Astrocyte of the cerebellum (primary cell): ENCODE measurements around the gene DDIAS.
"Not testable (repeated sequence)": the region's sequence is repeated elsewhere in the genome, so short reads cannot be mapped to it uniquely, and the experiment has no call there.

ENCODE experiments used
- DNase-seq: peaks from one replicate; pipeline ENCODE4 v3.0.0-alpha.2; 2011; ENCODE audit warnings: low read depth
- H3K4me3 ChIP-seq: 2 replicates; pipeline ENCODE4 v1.5.1; 2011; ENCODE audit warnings: mild to moderate bottlenecking, low read depth, low read length, moderate library complexity
- in situ Hi-C: cut with HindIII; loops from 2 replicates; pipeline ENCODE4 v1.10.0; 2017; ENCODE audit warnings: low sequenced_read_pairs
- TF ChIP-seq, protein P1 (sequence below): IDR thresholded peaks from 2 replicates; pipeline ENCODE4 v1.5.1; 2012; ENCODE audit warnings: low read length, low read depth, moderate library complexity, mild to moderate bottlenecking; ENCODE audit errors: missing control alignments

DDIAS gene

DNA sequence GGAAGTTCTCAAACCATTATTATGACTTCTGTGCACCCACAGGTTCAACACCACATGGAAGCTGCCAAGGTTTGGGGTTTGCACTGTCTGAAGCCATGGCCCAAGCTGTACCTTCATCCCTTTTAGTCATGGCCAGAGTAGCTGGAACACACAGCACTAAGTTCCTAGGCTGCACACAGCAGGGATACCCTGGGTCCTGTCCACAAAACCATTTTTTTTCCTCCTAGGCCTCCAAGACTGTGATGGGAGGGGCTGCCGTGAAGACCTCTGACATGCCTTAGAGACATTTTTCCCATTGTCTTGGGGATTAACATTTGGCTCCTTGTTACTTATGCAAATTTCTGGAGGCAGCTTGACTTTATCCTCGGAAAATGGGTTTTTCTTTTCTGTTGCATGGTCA is 42.7 kb downstream of the DDIAS start:
- no peak for DNase-seq
- TF ChIP-seq, protein P1, sequence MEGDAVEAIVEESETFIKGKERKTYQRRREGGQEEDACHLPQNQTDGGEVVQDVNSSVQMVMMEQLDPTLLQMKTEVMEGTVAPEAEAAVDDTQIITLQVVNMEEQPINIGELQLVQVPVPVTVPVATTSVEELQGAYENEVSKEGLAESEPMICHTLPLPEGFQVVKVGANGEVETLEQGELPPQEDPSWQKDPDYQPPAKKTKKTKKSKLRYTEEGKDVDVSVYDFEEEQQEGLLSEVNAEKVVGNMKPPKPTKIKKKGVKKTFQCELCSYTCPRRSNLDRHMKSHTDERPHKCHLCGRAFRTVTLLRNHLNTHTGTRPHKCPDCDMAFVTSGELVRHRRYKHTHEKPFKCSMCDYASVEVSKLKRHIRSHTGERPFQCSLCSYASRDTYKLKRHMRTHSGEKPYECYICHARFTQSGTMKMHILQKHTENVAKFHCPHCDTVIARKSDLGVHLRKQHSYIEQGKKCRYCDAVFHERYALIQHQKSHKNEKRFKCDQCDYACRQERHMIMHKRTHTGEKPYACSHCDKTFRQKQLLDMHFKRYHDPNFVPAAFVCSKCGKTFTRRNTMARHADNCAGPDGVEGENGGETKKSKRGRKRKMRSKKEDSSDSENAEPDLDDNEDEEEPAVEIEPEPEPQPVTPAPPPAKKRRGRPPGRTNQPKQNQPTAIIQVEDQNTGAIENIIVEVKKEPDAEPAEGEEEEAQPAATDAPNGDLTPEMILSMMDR: no peak
- in situ Hi-C loops: no loop called here
- H3K4me3 ChIP-seq: no peak overlapping the region

DNA sequence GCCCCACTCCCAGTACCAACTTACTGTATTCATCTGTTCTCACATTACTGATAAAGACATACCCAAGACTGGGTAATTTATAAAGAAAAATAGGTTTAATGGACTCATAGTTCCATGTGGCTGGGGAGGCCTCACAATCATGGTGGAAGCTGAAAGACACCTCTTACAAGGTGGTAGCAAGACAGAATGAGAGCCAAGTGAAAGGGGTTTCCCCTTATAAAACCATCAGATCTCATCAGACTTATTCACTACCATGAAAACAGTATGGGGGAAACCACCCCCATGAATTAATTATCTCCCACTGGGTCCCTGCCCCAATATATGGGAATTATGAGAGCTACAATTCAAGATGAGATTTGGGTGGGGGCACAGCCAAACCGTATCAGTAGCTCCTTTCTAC is 43.5 kb downstream of the DDIAS start:
- in situ Hi-C loops, H3K4me3 ChIP-seq, DNase-seq: not testable (repeated sequence)

DNA sequence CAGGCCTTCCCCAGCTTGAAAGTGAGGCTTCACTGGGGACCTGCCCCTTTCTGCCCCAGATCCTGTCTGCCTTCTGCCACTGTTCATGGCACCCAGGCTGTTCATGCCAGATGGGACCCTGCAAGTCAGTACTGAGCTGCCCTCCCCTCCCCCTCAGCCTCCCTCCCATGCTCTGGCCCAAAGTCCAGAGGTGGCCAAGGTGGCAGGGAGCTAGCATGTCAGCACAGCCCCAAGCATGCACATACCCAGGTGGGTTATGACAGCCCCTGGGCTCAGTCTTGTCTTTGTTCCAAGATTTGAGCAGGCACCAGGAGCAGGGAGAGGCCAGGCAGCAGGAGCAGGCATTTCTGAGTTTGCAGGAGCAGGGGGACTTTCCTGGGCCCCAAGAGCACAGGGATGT is 44.1 kb downstream of the DDIAS start:
- in situ Hi-C loops: no loop called here
- TF ChIP-seq, protein P1: no peak
- H3K4me3 ChIP-seq: no peak overlapping the region
- no peak for DNase-seq

DNA sequence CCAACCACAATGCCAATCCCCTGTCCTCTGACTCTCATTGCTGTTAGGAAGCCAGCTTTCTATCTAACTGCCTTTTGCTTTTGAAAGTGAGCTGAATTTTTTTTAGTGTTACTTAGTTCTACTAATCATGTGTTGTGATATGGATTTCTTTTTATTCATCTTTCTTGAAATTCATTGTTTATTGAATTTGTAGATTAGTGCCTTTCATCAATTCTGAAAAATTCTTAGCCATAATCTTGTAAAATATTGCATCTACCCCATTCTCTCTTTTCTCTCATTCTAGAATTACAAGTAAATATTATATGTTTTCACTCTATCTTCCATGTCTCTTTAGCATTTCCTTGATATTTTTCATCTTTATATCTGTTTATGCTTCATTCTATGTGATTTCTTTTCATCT is 47.8 kb downstream of the DDIAS start:
- H3K4me3 ChIP-seq: no peak overlapping the region
- TF ChIP-seq, protein P1: no peak
- in situ Hi-C loops: no loop called here
- DNase-seq: no peak

GRCh38 chr11:82950502-82950901 is 49.0 kb downstream of the DDIAS start:
- not testable (repeated sequence) for DNase-seq

DNA sequence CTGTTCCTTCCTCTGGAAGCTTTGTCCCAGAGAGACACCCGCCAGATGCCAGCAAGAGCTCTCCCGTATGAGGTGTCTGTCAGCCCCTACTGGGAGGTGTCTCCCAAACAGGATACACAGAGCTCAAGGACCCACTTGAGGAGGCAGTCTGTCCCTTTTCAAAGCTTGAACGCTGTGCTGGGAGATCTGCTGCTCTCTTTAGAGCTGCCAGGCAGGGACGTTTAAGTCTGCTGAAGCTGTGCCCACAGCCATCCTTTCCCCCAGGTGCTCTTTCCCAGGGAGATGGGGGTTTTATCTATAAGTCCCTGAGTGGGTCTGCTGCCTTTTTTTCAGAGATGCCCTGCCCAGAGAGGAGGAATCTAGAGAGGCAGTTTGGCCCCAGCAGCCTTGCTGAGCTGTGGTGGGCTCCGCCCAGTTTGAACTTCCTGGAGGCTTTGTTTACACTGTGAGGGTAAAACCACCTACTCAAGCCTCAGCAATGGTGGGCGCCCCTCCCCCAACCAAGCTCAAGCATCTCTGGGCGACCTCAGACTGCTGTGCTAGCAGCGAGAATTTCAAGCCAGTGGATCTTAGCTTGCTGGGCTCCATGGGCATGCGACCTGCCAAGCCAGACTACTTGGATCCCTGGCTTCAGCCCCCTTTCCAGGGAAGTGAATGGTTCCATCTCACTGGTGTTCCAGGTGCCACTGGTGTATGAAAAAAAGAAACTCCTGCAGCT is 54.4 kb downstream of the DDIAS start:
- DNase-seq, in situ Hi-C loops, H3K4me3 ChIP-seq: not testable (repeated sequence)

More at GRCh38 chr11:82950502-82950901, 49.0 kb downstream of the DDIAS start:
- H3K4me3 ChIP-seq, in situ Hi-C loops: not testable (repeated sequence)

DNA sequence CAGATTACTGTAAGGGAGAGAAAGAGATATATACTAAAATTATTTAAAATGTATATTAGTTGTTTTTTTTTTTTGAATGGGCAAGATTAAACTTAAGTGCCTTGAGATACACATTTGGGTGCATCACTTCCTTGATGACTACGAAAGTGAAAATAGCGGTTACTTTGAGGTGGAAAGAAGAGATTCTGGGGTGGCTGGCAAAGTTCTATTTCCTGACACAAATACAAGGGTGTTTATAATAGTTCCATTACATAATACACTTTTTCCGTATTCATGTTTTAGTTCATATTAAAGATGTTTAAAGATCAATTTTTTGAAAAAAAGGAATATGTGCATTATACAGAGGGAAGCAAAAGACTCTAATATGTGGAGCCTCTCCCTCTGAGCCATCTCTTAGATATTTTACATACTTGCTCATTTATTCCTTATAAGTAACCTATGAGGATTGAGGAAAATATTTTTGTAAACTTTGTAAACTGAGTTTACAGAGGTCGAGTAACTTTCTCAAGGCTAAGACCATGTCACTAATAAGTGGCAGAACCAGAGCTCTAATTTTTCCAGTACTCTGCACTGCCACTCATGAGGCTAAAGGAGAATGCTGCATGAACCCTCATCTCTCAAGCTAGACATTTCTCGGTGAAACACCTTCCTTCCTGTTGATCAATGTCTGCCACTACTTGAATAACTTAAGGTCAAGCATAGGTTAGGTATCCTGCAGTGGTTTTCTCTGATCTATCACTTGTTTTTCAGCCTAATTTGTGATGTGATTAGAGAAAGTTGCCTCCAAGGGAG is 58.6 kb downstream of the DDIAS start:
- DNase-seq: no peak
- in situ Hi-C loops: no loop called here
- TF ChIP-seq, protein P1: no peak
- no peak overlapping the region for H3K4me3 ChIP-seq

DNA sequence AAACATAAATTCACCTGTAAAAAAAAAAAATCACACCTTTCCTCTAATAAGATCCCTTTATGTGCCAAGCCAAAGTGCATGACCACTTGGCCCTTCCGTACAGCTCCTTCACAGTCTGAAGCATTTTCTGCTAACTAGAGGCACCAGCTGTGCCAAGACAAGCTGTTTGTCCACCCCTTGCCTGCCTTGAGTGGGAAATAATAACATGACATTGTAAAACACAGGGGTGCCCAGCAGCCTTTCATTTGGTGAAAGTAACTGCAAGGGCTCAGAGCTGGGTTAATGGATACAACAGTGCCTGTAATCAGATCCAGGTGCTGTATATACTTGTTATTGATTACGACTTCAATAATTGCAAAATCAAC is 59.2 kb downstream of the DDIAS start:
- no peak overlapping the region for H3K4me3 ChIP-seq
- TF ChIP-seq, protein P1: no peak
- no peak for DNase-seq
- in situ Hi-C loops: no loop called here

- in situ Hi-C loops, DNase-seq, H3K4me3 ChIP-seq: not testable (repeated sequence)
Measured at GRCh38 chr11:82962021-82962420, 60.5 kb downstream of the DDIAS start.
